ENCODE measurements around the gene SPART.
A peak's percentile ranks its signal among the peaks of the same experiment; 100 is the strongest.

SPART gene

GRCh38 chr13:36298535-36299068, 47.6 kb downstream of the SPART start:
- no peaks in the 10 kb centered on the region for H3K27me3 ChIP-seq (replicated peaks; ENCODE audit: insufficient read depth, low read length)
- H3K4me2 ChIP-seq (ENCODE audit: low read depth, low read length): peak overlapping the region; percentile 79
- H3K4me3 ChIP-seq (ENCODE audit: low read length): peak overlapping the region; percentile 71; the same call in 1 of the 2 replicates
- H4K20me1 ChIP-seq (ENCODE audit: insufficient read depth, low read length): no peaks in the 10 kb centered on the region
- H2AFZ ChIP-seq (ENCODE audit: low read length): peak overlapping the region; percentile 88; the same call in 1 of the 2 replicates
- no peaks in the 10 kb centered on the region for H3K9me3 ChIP-seq (replicated peaks; ENCODE audit: insufficient read depth, low read length)
- no peak overlapping the region for H3K27ac ChIP-seq (ENCODE audit: low read length)
- H3K79me2 ChIP-seq (ENCODE audit: low read length): no peaks in the 10 kb centered on the region
- TF ChIP-seq EZH2phosphoT487 (IDR thresholded peaks at IDR 0.05; ENCODE audit: low read length) (no peak), EZH2 (optimal IDR thresholded peaks at IDR 0.05; ENCODE audit: low read depth, low read length) (no peak), CTCF (IDR thresholded peaks at IDR 0.05; ENCODE audit: low read length) (no peak)
- H3K36me3 ChIP-seq (replicated peaks; ENCODE audit: insufficient read depth, low read length): no peaks in the 10 kb centered on the region
- H3K9ac ChIP-seq (ENCODE audit: low read length): no peak overlapping the region
- H3K9me2 ChIP-seq (replicated peaks; ENCODE audit: insufficient read depth, low read length): no peaks in the 10 kb centered on the region
- DNase-seq: no peak
- H3F3A ChIP-seq (ENCODE audit: insufficient read depth, low read length): no peaks in the 10 kb centered on the region
- no peaks in the 10 kb centered on the region for H3K4me1 ChIP-seq (ENCODE audit: low read length)

- TF ChIP-seq EZH2 (optimal IDR thresholded peaks at IDR 0.05; ENCODE audit: low read depth, low read length) (no peak), EZH2phosphoT487 (IDR thresholded peaks at IDR 0.05; ENCODE audit: low read length) (no peak), CTCF (IDR thresholded peaks at IDR 0.05; ENCODE audit: low read length) (no peak)
- H3K36me3 ChIP-seq (replicated peaks; ENCODE audit: insufficient read depth, low read length): no peaks in the 10 kb centered on the region
- H3F3A ChIP-seq (ENCODE audit: insufficient read depth, low read length): no peaks in the 10 kb centered on the region
- no peaks in the 10 kb centered on the region for H3K4me1 ChIP-seq (ENCODE audit: low read length)
- H4K20me1 ChIP-seq (ENCODE audit: insufficient read depth, low read length): no peaks in the 10 kb centered on the region
- H3K27ac ChIP-seq (ENCODE audit: low read length): no peak within 1 kb of the TSS
- H3K27me3 ChIP-seq (replicated peaks; ENCODE audit: insufficient read depth, low read length): no peaks in the 10 kb centered on the region
- peak within 1 kb of the TSS; percentile 71 for H3K4me3 ChIP-seq (ENCODE audit: low read length)
- H3K9me2 ChIP-seq (replicated peaks; ENCODE audit: insufficient read depth, low read length): no peaks in the 10 kb centered on the region
- DNase-seq: peak; percentile 60
- no peaks in the 10 kb centered on the region for H3K9me3 ChIP-seq (replicated peaks; ENCODE audit: insufficient read depth, low read length)
- H3K4me2 ChIP-seq (ENCODE audit: low read depth, low read length): peak within 1 kb of the TSS; percentile 79
- peak within 1 kb of the TSS; percentile 52 for H3K9ac ChIP-seq (ENCODE audit: low read length)
- H2AFZ ChIP-seq (ENCODE audit: low read length): peak within 1 kb of the TSS; percentile 88
- H3K79me2 ChIP-seq (ENCODE audit: low read length): no peaks in the 10 kb centered on the region
Observed at GRCh38 chr13:36297366-36298338, 48.5 kb downstream of the SPART start, which contains the start of gene CCDC169. TSS of gene CCDC169 (minus strand) at chr13:36297814. CDS start at chr13:36297719, 95 bp downstream.

- no peaks in the 10 kb centered on the region for H3K27me3 ChIP-seq (replicated peaks; ENCODE audit: insufficient read depth, low read length)
- H3K27ac ChIP-seq (ENCODE audit: low read length): no peak overlapping the region
- TF ChIP-seq CTCF (IDR thresholded peaks at IDR 0.05; ENCODE audit: low read length) (no peak), EZH2phosphoT487 (IDR thresholded peaks at IDR 0.05; ENCODE audit: low read length) (no peak), EZH2 (optimal IDR thresholded peaks at IDR 0.05; ENCODE audit: low read depth, low read length) (no peak)
- H3K4me3 ChIP-seq (ENCODE audit: low read length): no peak overlapping the region
- H3F3A ChIP-seq (ENCODE audit: insufficient read depth, low read length): no peaks in the 10 kb centered on the region
- no peak overlapping the region for H2AFZ ChIP-seq (ENCODE audit: low read length)
- H3K9me3 ChIP-seq (replicated peaks; ENCODE audit: insufficient read depth, low read length): no peaks in the 10 kb centered on the region
- H3K79me2 ChIP-seq (ENCODE audit: low read length): no peaks in the 10 kb centered on the region
- H4K20me1 ChIP-seq (ENCODE audit: insufficient read depth, low read length): no peaks in the 10 kb centered on the region
- no peaks in the 10 kb centered on the region for H3K36me3 ChIP-seq (replicated peaks; ENCODE audit: insufficient read depth, low read length)
- no peak overlapping the region for H3K9ac ChIP-seq (ENCODE audit: low read length)
- H3K9me2 ChIP-seq (replicated peaks; ENCODE audit: insufficient read depth, low read length): no peaks in the 10 kb centered on the region
- no peak for DNase-seq
- H3K4me1 ChIP-seq (ENCODE audit: low read length): no peaks in the 10 kb centered on the region
- H3K4me2 ChIP-seq (ENCODE audit: low read depth, low read length): no peak overlapping the region
Observed at GRCh38 chr13:36294096-36294495, 52.1 kb downstream of the SPART start.

Data from MM.1S (cell line).